ENCODE data around the gene IGSF9B.

IGSF9B gene

GRCh38 chr11:133921026-133921425 is 35.7 kb downstream of the IGSF9B start:
- DNase-seq (ENCODE audit: low read depth) = no peak

GRCh38 chr11:133920109-133920990 is 36.4 kb downstream of the IGSF9B start:
- no peak for DNase-seq (ENCODE audit: low read depth)

DNA sequence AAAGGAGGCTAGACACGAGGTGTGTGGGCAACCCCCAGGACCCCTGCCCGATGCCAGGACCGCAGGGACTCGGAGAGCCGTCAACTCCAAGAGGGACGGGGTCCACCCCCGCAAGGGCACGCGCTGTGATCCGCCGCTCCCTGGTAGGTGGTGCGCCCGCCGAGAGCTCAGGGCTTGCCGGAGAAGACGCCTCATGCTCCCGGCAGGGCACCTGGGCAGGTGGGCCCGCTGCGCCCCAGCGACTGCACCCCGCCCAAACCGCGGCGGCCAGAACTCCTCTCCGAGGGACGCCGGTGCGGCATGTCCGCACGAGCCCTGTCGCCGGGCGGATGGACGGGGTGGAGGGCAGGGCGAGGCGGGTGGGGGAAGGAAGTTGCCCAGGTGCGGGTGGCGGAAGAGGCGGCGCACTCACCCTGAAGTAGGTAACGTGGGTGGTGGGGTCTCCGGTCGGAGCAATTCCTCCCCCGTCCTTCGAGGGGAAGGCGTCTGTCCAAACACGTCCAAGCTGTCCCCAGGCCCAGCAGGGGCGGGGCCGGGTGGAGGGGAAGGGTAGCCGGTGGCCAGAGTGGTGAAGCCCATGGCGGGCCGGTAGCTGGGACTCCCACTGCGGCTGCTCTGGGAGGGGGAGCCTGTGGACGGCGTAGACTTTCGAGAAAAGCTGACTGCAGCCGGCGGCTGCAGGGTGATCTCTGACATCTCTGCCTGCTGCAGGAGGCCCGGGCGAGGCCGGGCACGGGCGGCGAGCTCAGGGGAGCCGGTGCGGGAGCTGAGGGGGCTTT is 37.2 kb downstream of the IGSF9B start:
- DNase-seq (ENCODE audit: low read depth) = no peak

GRCh38 chr11:133918608-133919260 is 38.0 kb downstream of the IGSF9B start:
- DNase-seq (ENCODE audit: low read depth) = no peak

DNA sequence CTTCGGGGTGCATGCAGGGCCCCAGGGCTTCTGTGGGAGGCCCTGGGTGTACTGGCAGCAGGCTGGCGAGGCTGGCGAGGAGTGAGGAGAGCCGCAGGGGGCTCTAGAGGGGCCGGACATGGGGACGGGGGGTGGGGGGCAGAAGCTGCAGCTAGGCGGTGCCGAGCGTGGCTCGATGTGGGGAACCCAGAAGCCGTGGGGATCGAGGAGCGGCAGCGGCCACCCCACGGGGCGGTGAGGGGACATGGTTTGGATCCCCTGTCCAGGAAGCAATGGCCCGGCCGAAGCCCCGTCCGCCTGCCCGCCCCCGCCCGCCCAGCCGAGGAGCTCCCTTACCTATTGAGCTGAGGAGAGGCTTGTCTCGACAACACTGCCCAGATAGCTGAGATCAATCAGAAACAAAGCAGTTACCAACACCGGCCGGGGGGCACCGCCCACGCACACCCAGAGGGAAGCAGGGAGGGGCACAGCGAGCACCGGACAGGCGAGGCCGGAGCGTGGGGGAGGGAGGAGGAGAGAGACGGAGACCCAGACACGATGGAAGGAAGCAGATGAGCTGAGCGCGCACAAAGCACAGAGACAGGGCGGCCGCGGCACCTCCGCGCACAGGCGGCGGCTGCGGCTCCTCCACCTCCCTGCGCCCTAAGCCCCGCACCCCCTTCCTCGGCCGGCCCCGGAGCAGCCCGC is 38.7 kb downstream of the IGSF9B start:
- DNase-seq (ENCODE audit: low read depth) = no peak

- no peak for DNase-seq (ENCODE audit: low read depth)
Measured at GRCh38 chr11:133916784-133917440, 39.9 kb downstream of the IGSF9B start.

- DNase-seq (ENCODE audit: low read depth) = no peak
Measured at GRCh38 chr11:133913761-133914160, 43.0 kb downstream of the IGSF9B start.

DNA sequence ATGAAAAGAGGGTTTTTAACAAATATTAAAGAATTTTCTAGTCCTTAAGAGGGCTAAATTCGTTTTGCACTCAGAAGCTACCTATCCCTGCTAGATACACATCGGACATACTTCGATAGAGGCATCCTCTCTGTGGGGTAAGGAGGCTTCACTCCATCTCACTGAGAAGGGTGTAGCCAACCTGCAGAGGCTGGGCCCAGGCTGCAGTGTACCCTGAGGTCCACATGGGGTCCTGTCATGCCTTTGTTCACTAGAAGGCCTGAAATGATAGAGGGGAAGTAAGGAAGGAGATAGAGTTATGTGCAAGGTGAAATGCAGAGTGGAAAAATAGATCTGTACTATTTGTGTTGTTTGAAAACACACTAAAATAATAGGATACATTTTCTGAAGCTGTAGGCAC is 45.6 kb downstream of the IGSF9B start:
- DNase-seq (ENCODE audit: low read depth) = no peak

GRCh38 chr11:133910101-133910500 is 46.7 kb downstream of the IGSF9B start:
- no peak for DNase-seq (ENCODE audit: low read depth)

DNA sequence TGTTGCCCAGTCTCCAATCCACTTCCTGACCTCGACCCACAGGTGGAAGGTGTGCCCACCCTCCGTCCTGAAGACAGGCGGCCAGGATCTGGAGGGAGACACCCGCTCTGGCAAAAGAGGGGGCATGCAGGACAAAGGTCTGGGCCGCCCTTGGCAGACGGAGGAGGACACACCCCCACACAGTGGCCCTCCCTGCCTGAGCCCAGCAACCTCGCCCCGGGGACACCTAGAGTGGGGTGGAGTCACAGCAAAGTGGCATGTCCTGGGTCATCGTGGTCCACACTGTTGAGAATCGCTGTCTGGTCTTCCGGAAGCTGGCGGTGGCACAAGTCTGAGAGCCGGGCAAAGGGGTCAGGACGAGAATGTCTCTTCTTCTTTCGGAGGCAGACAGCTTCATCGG is 47.9 kb downstream of the IGSF9B start:
- no peak for DNase-seq (ENCODE audit: low read depth)

DNA sequence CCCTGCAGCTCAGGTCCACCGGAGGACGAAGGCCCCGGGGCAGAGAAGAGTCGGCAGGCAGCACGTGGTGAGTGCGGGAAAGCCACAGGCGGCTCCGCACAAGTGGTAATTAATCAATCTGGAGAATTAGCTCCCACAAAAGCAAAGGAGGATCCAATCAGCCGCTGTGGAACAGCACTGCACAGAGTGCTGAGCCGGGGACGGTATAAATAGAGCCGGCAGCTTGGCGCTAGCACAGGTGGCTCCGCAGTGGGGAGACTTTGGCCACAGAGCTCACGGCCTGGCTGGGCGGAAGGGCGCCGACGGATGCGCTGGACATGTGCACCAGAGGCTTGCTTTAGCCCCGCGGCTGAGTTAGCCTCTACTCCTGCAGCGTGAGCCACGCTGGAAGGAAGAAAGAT is 48.9 kb downstream of the IGSF9B start:
- DNase-seq (ENCODE audit: low read depth) = no peak

DNA sequence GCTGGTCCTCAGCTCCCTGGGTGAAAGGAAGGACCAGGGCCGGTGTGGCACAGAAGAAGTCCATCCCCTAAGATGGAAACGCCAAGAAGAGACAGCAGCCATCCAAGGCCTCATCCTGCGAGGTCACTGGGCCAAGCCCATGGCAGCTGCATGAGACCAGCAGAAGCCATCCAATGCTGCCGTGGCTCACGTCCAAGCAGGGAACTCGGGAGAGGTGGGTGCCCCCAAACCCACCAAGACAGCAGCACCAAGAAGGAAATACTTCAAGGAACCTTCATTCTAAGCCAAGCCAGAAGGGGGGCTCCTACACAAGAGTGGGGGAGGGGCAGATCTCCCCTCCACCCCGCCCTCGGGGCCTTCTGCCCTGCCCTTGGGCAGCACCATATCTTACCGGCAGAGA is 49.6 kb downstream of the IGSF9B start:
- no peak for DNase-seq (ENCODE audit: low read depth)

DNA sequence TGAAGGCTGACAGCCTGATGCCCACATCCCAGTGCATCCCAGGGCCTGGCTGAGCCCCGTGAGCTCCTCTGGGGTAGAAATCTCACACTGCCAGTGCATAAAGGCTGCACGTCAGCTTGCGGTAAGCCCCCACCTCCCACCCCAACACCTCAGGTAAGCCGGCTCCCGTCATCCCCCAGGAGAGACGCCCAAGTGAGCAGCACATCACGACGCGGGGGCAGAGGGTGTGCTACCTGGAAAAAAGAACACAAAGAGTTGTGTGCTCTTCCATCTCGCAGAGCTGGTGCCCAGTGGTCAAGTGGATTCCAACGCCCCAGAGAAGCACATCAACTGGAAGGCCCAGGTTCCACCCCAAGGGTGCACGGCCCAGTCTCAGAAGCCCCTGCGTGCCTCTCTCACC is 50.0 kb downstream of the IGSF9B start:
- DNase-seq (ENCODE audit: low read depth) = no peak

DNA sequence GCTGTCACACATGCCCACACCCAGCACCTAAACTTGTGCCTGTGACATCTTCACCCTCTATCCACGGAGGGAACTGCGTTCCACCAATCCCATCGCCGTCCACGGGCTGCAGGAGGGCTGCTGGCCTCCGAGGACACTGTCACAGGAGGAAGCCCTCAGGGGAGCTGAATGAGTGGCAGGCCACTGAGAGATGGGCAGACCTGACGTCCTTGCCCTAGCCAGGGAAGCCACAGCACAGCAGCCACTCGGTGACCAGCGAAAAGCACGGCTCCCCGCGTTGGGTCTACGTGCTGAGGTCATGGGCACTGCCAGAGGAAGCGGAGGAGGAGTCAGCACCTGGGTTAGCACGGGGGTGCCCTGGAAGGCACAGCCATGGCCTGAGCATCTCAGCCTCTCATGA is 50.5 kb downstream of the IGSF9B start:
- no peak for DNase-seq (ENCODE audit: low read depth)

GRCh38 chr11:133905677-133906156 is 51.1 kb downstream of the IGSF9B start:
- DNase-seq (ENCODE audit: low read depth) = no peak

- DNase-seq (ENCODE audit: low read depth) = no peak
Measured at GRCh38 chr11:133904818-133905515, 51.8 kb downstream of the IGSF9B start.

GRCh38 chr11:133903875-133904817 is 52.6 kb downstream of the IGSF9B start:
- DNase-seq (ENCODE audit: low read depth) = no peak

DNA sequence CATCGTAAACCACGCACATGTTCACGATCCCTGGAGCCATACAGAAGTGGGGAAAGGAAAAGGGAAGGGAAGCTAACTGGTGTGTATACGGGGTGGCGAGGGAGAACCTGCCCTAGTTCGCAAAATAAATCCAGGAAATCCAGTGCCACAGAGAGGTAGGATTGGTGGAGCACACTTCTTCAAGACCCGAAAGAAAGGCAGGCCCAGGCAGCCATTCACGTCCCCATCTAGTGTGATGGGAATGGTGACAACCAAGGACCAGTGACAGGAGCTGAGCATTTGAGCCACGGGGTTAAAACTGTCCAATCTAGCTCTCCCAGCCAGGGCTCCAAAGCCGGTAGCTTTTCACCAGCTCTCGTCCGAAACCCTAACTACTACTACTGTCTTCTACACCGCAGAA is 53.7 kb downstream of the IGSF9B start:
- DNase-seq (ENCODE audit: low read depth) = no peak

- no peak for DNase-seq (ENCODE audit: low read depth)
Measured at GRCh38 chr11:133902506-133902905, 54.3 kb downstream of the IGSF9B start.

- no peak for DNase-seq (ENCODE audit: low read depth)
Measured at GRCh38 chr11:133901999-133902398, 54.8 kb downstream of the IGSF9B start.
